Lower leg skin (tissue), 4 donors: ENCODE measurements around the gene FBXO2. TPM values are rescaled to one million over a fixed set of nuclear protein-coding genes. Genes with fewer than 3 reads are reported as not detected.

ENCODE experiments used
- DNase-seq, 2 donors: peaks; one replicate each; pipeline ENCODE4 v3.0.0-alpha.2; 2019; ENCODE audit warnings: low spot score in 2 of 2
- H3K4me3 ChIP-seq: fragments of 200-600 bp; sonication (generic); 2 replicates; pipeline ENCODE4 v1.5.1; 2017; ENCODE audit warnings: mild to moderate bottlenecking, low read depth; ENCODE audit not compliant: poor library complexity, severe bottlenecking
- CTCF ChIP-seq, 3 donors: fragments of 450-650 bp; IDR thresholded peaks; one replicate each; pipeline ENCODE4 v1.5.1; 2016; ENCODE audit warnings: antibody characterized with exemption in 3 of 3, mild to moderate bottlenecking in 3 of 3, moderate library complexity in 2 of 3
- POLR2A ChIP-seq, 2 donors: fragments of 450-650 bp; IDR thresholded peaks; one replicate each; pipeline ENCODE4 v1.6.1; 2016 to 2017; ENCODE audit warnings: antibody characterized with exemption in 2 of 2, mild to moderate bottlenecking in 1 of 2, moderate library complexity in 1 of 2
- WGBS, 2 donors: methylation state at CpG; one replicate each; pipeline ENCODE4 v1.1.5; 2018; 5-methylcytosine and 5-hydroxymethylcytosine counted together
- intact Hi-C: fragments of 100-400 bp; cut with DNase I; formaldehyde crosslinking; loops from one replicate; pipeline ENCODE4 v1.15.0; 2023; ENCODE audit warnings: low total_unique reads
- total RNA-seq, 4 donors: library from RNA; depleted of rRNA; stranded (reverse); fragments of >200 nt; gene quantifications; one replicate each; pipeline ENCODE4 v1.1.0, GENCODE V29; 2016

FBXO2 gene
- total RNA-seq, 4 donors from 2014 or later = 9.1 to 19.5 (median 14.9) TPM

- no peak for TF ChIP-seq CTCF (IDR thresholded peaks at IDR 0.05)
- TF ChIP-seq POLR2A (IDR thresholded peaks at IDR 0.05) = no peak
- intact Hi-C loops = no loop called here
- WGBS, 2 donors = 45% methylated on average over 3 of the region's 3 CpGs
- no peak for DNase-seq
- H3K4me3 ChIP-seq = no peak overlapping the region
Observed at GRCh38 chr1:11622398-11622797, 31.8 kb downstream of the FBXO2 start.

- WGBS, 2 donors = 75 to 84% methylated on average over 5 of the region's 5 CpGs
- intact Hi-C loops = no loop called here
Observed at GRCh38 chr1:11620924-11621323, 33.3 kb downstream of the FBXO2 start.

DNA sequence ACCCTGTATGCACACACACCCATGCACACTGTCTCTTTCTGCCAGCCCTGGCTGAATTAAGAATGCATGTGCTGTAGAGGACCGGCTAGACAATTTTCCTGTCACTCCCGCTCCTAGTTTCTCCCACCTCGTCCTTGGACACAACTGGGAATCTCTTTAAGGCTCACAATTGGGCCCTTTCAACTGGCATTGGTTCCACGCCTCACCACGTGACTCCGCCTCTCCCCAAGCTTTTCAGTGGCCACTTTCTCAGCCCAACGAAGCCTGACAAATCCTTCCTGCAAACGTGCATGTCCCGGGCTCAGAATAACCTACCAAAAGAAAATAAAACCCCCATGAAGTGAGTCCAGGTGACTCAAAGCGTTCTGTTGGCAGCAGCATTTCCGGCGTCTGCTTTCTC lies 33.8 kb downstream of the FBXO2 start:
- WGBS, 2 donors = 47 to 51% methylated on average over 12 of the region's 12 CpGs
- TF ChIP-seq CTCF (IDR thresholded peaks at IDR 0.05) (no peak), POLR2A (IDR thresholded peaks at IDR 0.05) (no peak)
- no peak for DNase-seq

More at GRCh38 chr1:11620924-11621323, 33.3 kb downstream of the FBXO2 start:
- TF ChIP-seq POLR2A (IDR thresholded peaks at IDR 0.05) (no peak), CTCF (IDR thresholded peaks at IDR 0.05) (no peak)
- DNase-seq = no peak
- no peak overlapping the region for H3K4me3 ChIP-seq

DNA sequence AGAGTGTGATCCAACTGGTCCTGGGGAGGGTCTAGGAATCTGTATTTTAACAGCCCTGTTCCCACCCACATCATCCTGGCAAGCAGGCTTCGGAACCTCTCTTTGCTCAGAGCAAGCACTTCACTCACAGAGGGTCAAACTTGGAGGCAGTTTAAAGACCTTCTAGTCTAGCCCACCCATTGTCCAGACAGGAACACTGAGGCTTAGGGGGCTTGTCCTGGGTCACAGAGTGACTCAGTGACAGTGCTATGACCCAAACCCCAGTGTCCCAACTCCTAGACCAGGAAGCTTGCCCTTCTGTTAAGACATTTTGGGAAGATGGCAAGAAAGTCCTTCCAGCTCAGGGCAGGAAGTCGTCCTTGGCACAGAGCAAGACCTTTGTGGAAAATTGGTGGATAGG lies 36.5 kb downstream of the FBXO2 start:
- 80 to 82% methylated on average over 2 of the region's 2 CpGs for WGBS, 2 donors
- DNase-seq = no peak
- intact Hi-C loops = no loop called here
- H3K4me3 ChIP-seq = no peak overlapping the region
- no peak for TF ChIP-seq CTCF (IDR thresholded peaks at IDR 0.05)
- no peak for TF ChIP-seq POLR2A (IDR thresholded peaks at IDR 0.05)

More for the DNA sequence above, 33.8 kb downstream of the FBXO2 start:
- no peak overlapping the region for H3K4me3 ChIP-seq
- intact Hi-C loops = no loop called here

- WGBS, 2 donors = 56 to 58% methylated on average over 6 to 7 of the region's 7 CpGs
- no peak overlapping the region for H3K4me3 ChIP-seq
- no peak for TF ChIP-seq CTCF (IDR thresholded peaks at IDR 0.05)
- TF ChIP-seq POLR2A (IDR thresholded peaks at IDR 0.05) = no peak
- no peak for DNase-seq
- intact Hi-C loops = no loop called here
Observed at GRCh38 chr1:11617314-11617713, 36.9 kb downstream of the FBXO2 start.

DNA sequence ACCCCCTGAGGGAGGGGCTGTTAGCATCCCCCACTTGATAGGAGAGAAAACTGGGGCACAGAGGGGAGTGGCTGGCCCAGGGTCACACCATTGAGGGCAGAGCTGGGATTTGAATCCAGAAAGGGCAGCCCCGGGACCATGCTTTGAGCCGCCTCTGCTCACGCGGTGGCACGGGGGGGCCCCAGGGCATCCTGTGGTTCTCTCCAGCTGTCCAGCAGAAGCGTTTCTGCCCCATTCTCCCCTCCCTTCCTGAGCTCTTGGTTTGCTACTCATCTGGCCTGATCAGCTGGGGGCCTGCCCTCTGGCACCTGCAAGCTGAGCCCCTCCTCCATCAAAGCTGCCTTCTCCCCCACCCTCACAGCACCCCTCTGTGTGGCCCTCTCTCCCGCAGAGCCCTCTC lies 37.5 kb downstream of the FBXO2 start:
- no peak for TF ChIP-seq POLR2A (IDR thresholded peaks at IDR 0.05)
- DNase-seq = no peak
- intact Hi-C loops = no loop called here
- WGBS, 2 donors = 50 to 57% methylated on average over 5 to 7 of the region's 7 CpGs
- H3K4me3 ChIP-seq = no peak overlapping the region
